ENCODE data around the gene SBDS.
"Not testable (repeated sequence)": the region's sequence is repeated elsewhere in the genome, so short reads cannot be mapped to it uniquely, and the experiment has no call there.

SBDS gene

DNA sequence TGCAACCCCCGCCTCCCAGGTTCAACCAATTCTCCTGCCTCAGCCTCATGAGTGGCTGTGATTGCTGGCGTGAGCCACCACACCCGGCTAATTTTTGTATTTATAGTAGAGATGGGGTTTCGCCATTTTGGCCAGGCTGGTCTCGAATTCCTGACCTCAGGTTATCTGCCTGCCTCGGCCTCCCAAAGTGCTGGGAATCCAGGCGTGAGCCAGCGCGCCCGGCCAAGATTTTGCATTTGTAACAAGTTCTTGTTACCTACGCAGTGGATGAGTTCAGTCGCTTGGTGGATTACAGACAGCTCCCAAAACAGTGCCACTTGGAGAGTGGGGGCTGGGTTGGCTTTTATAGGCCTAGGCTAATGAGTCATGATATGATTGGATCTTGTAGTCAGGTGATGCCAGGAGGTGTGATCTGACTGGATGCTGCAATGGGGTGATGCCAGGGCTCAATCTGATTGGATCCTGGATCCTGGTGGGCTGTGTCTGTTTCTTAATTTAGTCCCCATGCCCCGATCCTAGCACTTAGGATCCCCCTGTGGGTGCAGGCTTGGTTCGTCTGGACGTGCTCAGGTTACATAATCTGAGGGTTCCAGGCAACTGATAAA is 20.3 kb downstream of the SBDS start:
- H3K4me3 ChIP-seq (ENCODE audit: low read depth, low read length) = no peak overlapping the region
- H3K27me3 ChIP-seq = no peaks in the 10 kb centered on the region
- H3K9me3 ChIP-seq = peaks cover 2% of the 10 kb centered on the region
- TF ChIP-seq, protein P1, sequence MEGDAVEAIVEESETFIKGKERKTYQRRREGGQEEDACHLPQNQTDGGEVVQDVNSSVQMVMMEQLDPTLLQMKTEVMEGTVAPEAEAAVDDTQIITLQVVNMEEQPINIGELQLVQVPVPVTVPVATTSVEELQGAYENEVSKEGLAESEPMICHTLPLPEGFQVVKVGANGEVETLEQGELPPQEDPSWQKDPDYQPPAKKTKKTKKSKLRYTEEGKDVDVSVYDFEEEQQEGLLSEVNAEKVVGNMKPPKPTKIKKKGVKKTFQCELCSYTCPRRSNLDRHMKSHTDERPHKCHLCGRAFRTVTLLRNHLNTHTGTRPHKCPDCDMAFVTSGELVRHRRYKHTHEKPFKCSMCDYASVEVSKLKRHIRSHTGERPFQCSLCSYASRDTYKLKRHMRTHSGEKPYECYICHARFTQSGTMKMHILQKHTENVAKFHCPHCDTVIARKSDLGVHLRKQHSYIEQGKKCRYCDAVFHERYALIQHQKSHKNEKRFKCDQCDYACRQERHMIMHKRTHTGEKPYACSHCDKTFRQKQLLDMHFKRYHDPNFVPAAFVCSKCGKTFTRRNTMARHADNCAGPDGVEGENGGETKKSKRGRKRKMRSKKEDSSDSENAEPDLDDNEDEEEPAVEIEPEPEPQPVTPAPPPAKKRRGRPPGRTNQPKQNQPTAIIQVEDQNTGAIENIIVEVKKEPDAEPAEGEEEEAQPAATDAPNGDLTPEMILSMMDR (IDR thresholded peaks at IDR 0.05; ENCODE audit: low read depth, low read length) = no peak
- no peaks in the 10 kb centered on the region for H3K4me1 ChIP-seq
- no peaks in the 10 kb centered on the region for H3K36me3 ChIP-seq
- DNase-seq = peak; percentile 56

DNA sequence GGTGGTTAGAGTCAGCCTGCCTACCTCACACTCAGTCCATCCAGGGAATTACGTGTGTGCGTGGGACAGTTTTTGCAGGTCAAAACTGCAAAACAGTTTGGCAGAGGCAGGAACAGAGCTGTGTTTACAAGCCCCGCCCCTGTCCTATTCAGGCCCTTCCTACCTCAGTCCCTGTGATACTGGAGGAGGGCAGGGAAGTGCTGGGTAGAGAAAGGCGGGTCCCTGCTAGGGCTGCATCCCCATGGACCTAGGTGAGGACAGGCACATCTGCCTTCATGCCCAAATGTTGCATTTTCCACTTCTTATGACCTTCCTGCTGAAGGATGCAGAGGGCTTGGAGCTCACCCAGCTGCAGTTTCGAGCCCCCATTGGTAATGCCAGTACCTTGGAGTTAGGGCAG is 25.1 kb downstream of the SBDS start:
- DNase-seq = no peak
- H3K36me3 ChIP-seq = no peaks in the 10 kb centered on the region
- TF ChIP-seq, protein P1 (IDR thresholded peaks at IDR 0.05; ENCODE audit: low read depth, low read length) = no peak
- H3K9me3 ChIP-seq = peaks cover under 1% of the 10 kb centered on the region; the same call in 1 of the 2 replicates
- H3K4me3 ChIP-seq (ENCODE audit: low read depth, low read length) = no peak overlapping the region
- no peaks in the 10 kb centered on the region for H3K27me3 ChIP-seq
- no peaks in the 10 kb centered on the region for H3K4me1 ChIP-seq

DNA sequence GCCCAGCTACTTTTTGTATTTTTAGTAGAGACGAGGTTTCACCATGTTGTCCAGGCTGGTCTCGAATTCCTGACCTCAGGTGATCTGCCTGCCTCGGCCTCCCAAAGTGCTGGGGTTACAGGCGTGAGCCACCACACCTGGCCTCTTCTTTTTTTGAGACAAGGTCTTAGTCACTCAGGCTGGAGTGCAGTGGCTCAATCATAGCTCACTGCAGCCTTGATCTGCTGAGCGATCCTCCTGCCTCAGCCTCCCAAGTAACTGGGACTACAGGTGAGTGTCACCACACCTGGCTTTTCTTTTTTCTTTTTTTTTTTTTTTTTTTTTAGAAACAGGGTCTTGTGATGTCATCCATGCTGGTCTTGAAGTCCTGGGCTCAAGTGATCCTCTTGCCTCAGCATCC is 26.4 kb downstream of the SBDS start:
- H3K36me3 ChIP-seq; H3K4me1 ChIP-seq; DNase-seq; H3K4me3 ChIP-seq (ENCODE audit: low read depth, low read length); H3K9me3 ChIP-seq; H3K27me3 ChIP-seq: not testable (repeated sequence)

DNA sequence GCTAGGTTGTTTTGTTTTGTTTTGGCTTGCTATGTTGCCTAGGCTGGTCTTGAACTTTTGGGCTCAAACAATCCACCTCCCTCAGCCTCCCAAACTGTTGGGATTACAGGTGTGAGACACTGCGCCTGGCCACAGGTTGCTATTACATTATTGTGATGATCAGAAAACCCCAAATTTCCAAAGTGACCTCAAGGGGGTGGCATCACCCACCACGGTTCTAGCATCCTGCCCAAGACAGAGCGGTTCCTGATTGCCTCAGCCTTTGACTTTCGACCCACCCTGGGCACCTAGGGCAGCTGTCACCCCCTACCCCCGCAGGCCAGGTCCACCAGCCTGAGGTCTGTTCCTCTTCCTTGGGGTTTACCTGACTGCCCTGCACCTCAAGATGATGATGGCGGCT is 28.4 kb downstream of the SBDS start:
- H3K4me3 ChIP-seq (ENCODE audit: low read depth, low read length) = no peak overlapping the region
- no peaks in the 10 kb centered on the region for H3K36me3 ChIP-seq
- H3K9me3 ChIP-seq = no peaks in the 10 kb centered on the region
- no peaks in the 10 kb centered on the region for H3K27me3 ChIP-seq
- DNase-seq = no peak
- no peaks in the 10 kb centered on the region for H3K4me1 ChIP-seq
- TF ChIP-seq, protein P1 (IDR thresholded peaks at IDR 0.05; ENCODE audit: low read depth, low read length) = no peak

DNA sequence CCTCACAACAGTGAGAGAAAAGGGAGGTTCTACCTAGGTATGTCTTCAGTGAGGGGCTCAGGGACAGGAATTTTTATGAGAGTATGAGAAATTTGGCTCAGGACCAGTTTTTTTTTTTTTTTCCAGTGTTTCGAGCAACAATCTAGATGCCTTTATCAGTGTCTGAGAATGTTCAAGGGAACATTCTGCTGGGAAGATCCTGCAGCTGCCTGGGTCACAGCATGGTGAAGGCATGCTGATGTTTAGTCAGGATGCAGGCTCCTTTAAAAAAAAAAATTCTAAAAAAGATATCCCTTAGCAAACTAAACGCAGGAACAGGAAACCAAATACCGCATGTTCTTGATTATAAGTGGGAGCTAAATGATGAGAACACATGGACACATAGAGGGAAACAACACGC is 31.0 kb downstream of the SBDS start:
- Histone ChIP-seq H3K9me3 (no peaks in the 10 kb centered on the region), H3K36me3 (peaks cover 6% of the 10 kb centered on the region), H3K4me1 (no peaks in the 10 kb centered on the region), H3K4me3 (ENCODE audit: low read depth, low read length) (no peak overlapping the region), H3K27me3 (no peaks in the 10 kb centered on the region)
- TF ChIP-seq, protein P1 (IDR thresholded peaks at IDR 0.05; ENCODE audit: low read depth, low read length) = no peak
- no peak for DNase-seq

DNA sequence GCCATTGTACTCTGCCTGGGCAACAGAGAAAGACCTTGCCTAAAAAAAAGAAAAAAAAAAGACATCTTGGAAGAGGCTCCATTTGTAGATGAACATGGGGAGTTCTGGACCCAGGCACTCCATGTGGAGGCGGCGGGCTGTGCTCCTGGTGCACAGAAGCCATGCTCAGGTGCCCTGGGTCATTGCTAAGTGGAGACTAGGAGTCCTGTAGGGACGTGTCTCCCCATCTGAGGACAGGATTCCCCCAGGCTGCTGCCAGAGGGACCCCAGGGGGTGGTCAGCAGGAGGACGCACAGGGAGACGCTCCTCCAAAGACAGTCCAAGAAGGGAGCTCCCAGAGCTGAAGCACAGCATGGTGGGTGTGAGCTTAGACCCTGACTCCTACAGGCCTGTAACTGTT is 34.3 kb downstream of the SBDS start:
- Histone ChIP-seq H3K36me3 (peaks cover 17% of the 10 kb centered on the region), H3K27me3 (no peaks in the 10 kb centered on the region), H3K9me3 (no peaks in the 10 kb centered on the region), H3K4me3 (ENCODE audit: low read depth, low read length) (no peak overlapping the region), H3K4me1 (no peaks in the 10 kb centered on the region)
- TF ChIP-seq, protein P1 (IDR thresholded peaks at IDR 0.05; ENCODE audit: low read depth, low read length) = no peak
- DNase-seq = no peak

DNA sequence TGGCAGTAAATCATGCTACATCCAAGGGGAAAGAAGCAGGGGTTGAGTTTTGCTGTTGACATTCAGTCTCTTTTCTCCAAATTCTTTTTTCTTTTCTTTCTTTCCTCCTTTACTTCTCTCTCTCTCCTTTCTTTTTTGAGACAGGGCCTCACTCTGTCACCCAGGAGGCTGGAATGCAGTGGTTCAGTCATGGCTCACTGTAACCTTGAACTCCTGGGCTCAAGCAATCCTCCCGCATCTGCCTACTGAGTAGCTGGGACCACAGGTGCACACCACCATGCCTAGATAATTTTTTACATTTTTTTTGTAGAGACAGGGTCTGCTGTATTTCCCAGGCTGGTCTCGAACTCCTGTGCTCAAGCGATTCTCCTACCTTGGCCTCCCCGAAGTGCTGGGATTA is 35.2 kb downstream of the SBDS start:
- Histone ChIP-seq H3K4me3 (ENCODE audit: low read depth, low read length) (no peak overlapping the region), H3K36me3 (peaks cover 24% of the 10 kb centered on the region), H3K27me3 (no peaks in the 10 kb centered on the region), H3K4me1 (no peaks in the 10 kb centered on the region), H3K9me3 (no peaks in the 10 kb centered on the region)
- no peak for DNase-seq
- TF ChIP-seq, protein P1 (IDR thresholded peaks at IDR 0.05; ENCODE audit: low read depth, low read length) = no peak

Measured in BE2C (cell line).